CD4-positive, alpha-beta T cell (primary cell): ENCODE data around the gene ADRA2B. TPM values are rescaled to one million over a fixed set of nuclear protein-coding genes. Genes with fewer than 3 reads are reported as not detected.

Source experiments
- ATAC-seq: fragments of 200-7000 bp; cut with Tn5 transposase; one replicate; pipeline ENCODE4 v1.10.0; 2022; ENCODE audit warnings: mild to moderate bottlenecking; ENCODE audit not compliant: poor library complexity
- CTCF ChIA-PET: fragments of 350-600 bp; sonication (Branson Sonifier 250); formaldehyde crosslinking; loops from one replicate; lab custom pipeline; 2021; ENCODE audit warnings: antibody characterized with exemption, inconsistent platforms; lab: Charles Lee
- POLR2A ChIA-PET: fragments of 350-600 bp; sonication (Branson Sonifier 250); formaldehyde crosslinking; loops from one replicate; lab custom pipeline; 2021; ENCODE audit warnings: antibody characterized with exemption, inconsistent platforms; lab: Charles Lee
- DNase-seq, 14 experiments: peaks; one replicate each; pipeline ENCODE4 v3.0.0-alpha.2; 2013 to 2020; ENCODE audit warnings: mixed read lengths in 2 of 14
- H3K27ac ChIP-seq, 2 donors: one replicate each; pipeline versions ENCODE4 v1.5.1 to v1.7.0; 2013; ENCODE audit warnings: low read length in 2 of 2, low read depth in 1 of 2, mild to moderate bottlenecking in 1 of 2
- H3K27me3 ChIP-seq, 2 experiments: 1 replicate in 1 of 2; 2 replicates in 1 of 2; pipeline versions ENCODE4 v1.6.1 to v1.7.0; 2013; ENCODE audit warnings: low read length in 2 of 2, control low read depth in 1 of 2, mild to moderate bottlenecking in 1 of 2, moderate library complexity in 1 of 2; ENCODE audit not compliant: insufficient read depth in 2 of 2, control insufficient read depth in 1 of 2
- H3K36me3 ChIP-seq: one replicate; pipeline ENCODE4 v1.6.1; 2013; ENCODE audit warnings: low read length, control low read depth; ENCODE audit not compliant: insufficient read depth
- H3K4me1 ChIP-seq: one replicate; pipeline ENCODE4 v1.6.1; 2013; ENCODE audit warnings: low read length, control low read depth; ENCODE audit not compliant: insufficient read depth
- H3K4me3 ChIP-seq: one replicate; pipeline ENCODE4 v1.5.1; 2013; ENCODE audit warnings: mild to moderate bottlenecking, low read length, moderate library complexity
- H3K9me3 ChIP-seq, 2 experiments: 1 replicate in 1 of 2; 2 replicates in 1 of 2; pipeline versions ENCODE4 v1.6.1 to v1.7.0; 2013; ENCODE audit warnings: low read length in 2 of 2, mild to moderate bottlenecking in 2 of 2, control low read depth in 1 of 2, moderate library complexity in 1 of 2; ENCODE audit not compliant: control insufficient read depth in 1 of 2, insufficient read depth in 1 of 2
- H3K27ac Mint-ChIP-seq: one replicate; pipeline ENCODE4 v1.8.0; 2020; ENCODE audit warnings: mixed read lengths
- H3K27me3 Mint-ChIP-seq: one replicate; pipeline ENCODE4 v1.8.0; 2021; ENCODE audit warnings: mixed read lengths
- H3K36me3 Mint-ChIP-seq: one replicate; pipeline ENCODE4 v1.8.0; 2021; ENCODE audit warnings: low read depth, mixed read lengths
- H3K4me1 Mint-ChIP-seq: one replicate; pipeline ENCODE4 v1.8.0; 2021; ENCODE audit warnings: low read depth, mixed read lengths
- H3K4me3 Mint-ChIP-seq: one replicate; pipeline ENCODE4 v1.8.0; 2020; ENCODE audit warnings: mild to moderate bottlenecking, mixed read lengths
- H3K9me3 Mint-ChIP-seq: one replicate; pipeline ENCODE4 v1.8.0; 2020; ENCODE audit warnings: mixed read lengths
- intact Hi-C, 2 experiments: fragments of 100-400 bp; cut with DNase I in 1 of 2; cut with micrococcal nuclease in 1 of 2; formaldehyde crosslinking; loops; one replicate each; pipeline versions ENCODE4 v1.15.1 to v1.9.0; 2023 to 2025; cut with DNase I, micrococcal nuclease
- total RNA-seq, 174 experiments: library from RNA in 2 of 174; stranded (reverse) in 2 of 174; gene quantifications; one replicate each; pipeline ENCODE4 v1.2.3 and lab custom pipeline; 2021 to 2026
- TF ChIP-seq, protein P1 (sequence below): fragments of 200-600 bp; IDR thresholded peaks from one replicate; pipeline ENCODE4 v1.8.0; 2022; ENCODE audit warnings: antibody characterized with exemption, mild to moderate bottlenecking

Gene ADRA2B
- total RNA-seq, 2 experiments from 2014 or later = 0.52 to 0.84 TPM

DNA sequence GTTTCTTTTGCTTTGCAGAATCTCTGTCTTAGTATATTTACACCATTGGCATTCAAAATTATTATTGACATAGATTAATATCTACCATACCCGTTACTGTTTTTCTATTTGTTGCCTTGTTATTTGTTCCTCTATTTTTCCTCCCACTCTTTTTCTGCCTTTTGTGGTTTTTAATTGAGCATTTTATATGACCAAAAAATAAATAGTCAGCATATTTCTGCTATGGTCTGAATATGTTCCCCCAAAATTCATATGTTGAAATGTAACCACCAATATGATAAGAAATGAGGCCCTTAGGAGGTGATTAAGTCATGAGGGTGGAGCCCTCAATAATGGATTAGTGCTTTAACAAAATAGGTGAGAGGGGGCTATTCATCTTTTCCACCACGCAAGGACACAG, 35.3 kb downstream of the ADRA2B start:
- Mint-ChIP-seq H3K4me1 (no peaks in the 10 kb centered on the region), H3K36me3 (no peaks in the 10 kb centered on the region)

DNA sequence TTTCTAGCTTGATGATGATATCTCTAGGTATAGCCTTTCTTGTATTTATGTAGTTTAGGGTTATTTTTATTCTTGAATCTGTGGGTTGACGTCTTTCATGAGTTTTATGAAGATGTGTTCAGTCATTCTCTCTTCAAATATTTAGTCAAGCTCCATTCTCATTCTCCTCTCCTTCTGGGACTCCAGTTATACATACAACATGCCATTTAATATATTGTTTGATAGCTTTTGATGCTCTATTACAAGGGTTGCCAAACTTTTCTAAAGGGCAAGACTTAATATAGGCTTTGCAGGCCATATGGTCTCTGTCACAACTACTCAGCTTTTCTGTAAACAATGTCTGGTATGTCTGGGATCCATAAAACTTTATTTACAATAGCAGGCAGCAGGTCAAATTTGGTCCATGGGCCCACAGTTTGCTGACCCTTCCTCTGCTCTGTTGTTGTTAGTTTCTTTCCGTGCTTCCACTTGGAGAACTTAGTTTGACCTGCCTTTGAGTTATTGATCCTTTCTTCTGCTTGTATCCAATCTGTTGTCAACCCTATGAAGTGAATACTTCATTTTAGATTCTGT, 41.1 kb downstream of the ADRA2B start:
- ChIA-PET POLR2A (no interaction called here), CTCF (no interaction called here)
- Histone ChIP-seq H3K27me3 (no peaks in the 10 kb centered on the region), H3K27ac (no peak overlapping the region), H3K4me1 (no peaks in the 10 kb centered on the region), H3K4me3 (no peak overlapping the region), H3K9me3 (peaks cover 4 to 8% of the 10 kb centered on the region in 2 experiments), H3K36me3 (no peaks in the 10 kb centered on the region)
- intact Hi-C loops = no loop called here
- no peak for ATAC-seq
- Mint-ChIP-seq H3K27ac (no peak overlapping the region), H3K27me3 (no peaks in the 10 kb centered on the region), H3K4me1 (no peaks in the 10 kb centered on the region), H3K36me3 (no peaks in the 10 kb centered on the region), H3K4me3 (no peak overlapping the region), H3K9me3 (peaks cover 5% of the 10 kb centered on the region)
- DNase-seq = no peak
- TF ChIP-seq, protein P1, sequence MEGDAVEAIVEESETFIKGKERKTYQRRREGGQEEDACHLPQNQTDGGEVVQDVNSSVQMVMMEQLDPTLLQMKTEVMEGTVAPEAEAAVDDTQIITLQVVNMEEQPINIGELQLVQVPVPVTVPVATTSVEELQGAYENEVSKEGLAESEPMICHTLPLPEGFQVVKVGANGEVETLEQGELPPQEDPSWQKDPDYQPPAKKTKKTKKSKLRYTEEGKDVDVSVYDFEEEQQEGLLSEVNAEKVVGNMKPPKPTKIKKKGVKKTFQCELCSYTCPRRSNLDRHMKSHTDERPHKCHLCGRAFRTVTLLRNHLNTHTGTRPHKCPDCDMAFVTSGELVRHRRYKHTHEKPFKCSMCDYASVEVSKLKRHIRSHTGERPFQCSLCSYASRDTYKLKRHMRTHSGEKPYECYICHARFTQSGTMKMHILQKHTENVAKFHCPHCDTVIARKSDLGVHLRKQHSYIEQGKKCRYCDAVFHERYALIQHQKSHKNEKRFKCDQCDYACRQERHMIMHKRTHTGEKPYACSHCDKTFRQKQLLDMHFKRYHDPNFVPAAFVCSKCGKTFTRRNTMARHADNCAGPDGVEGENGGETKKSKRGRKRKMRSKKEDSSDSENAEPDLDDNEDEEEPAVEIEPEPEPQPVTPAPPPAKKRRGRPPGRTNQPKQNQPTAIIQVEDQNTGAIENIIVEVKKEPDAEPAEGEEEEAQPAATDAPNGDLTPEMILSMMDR = no peak

More for the DNA sequence above, 35.3 kb downstream of the ADRA2B start:
- ATAC-seq (no peak), DNase-seq (no peak)
- Mint-ChIP-seq H3K27ac (no peak overlapping the region), H3K4me3 (no peak overlapping the region), H3K27me3 (peaks cover 5% of the 10 kb centered on the region), H3K9me3 (no peaks in the 10 kb centered on the region)
- Histone ChIP-seq H3K4me3 (no peak overlapping the region), H3K9me3 (peaks cover 0 to 11% of the 10 kb centered on the region in 2 experiments), H3K36me3 (no peaks in the 10 kb centered on the region), H3K27ac (no peak overlapping the region), H3K4me1 (no peaks in the 10 kb centered on the region), H3K27me3 (no peaks in the 10 kb centered on the region)
- intact Hi-C loops = no loop called here
- TF ChIP-seq, protein P1 = no peak
- POLR2A ChIA-PET = no interaction called here
- CTCF ChIA-PET = no interaction called here

DNA sequence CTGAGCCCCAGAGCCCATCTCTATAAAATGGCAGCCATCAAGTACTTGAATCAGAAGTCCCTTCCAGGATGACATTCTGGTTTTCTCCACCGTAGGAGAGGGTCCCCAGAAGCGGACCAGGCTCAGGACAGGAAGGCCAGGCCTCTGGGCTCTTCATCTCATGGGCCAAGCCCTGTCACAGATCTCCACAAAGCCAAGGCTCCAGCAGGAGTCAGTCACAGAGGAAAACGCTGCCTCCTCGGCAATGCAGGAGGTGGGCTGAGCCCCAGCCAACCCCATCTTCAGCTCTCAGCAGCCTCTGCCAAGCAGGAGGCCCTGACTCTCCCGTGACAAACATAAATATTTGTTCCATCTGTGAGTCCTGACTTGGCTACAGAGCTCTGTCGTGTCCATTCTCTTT, 42.2 kb downstream of the ADRA2B start:
- Mint-ChIP-seq H3K27ac (no peak overlapping the region), H3K27me3 (no peaks in the 10 kb centered on the region), H3K36me3 (no peaks in the 10 kb centered on the region), H3K4me3 (no peak overlapping the region), H3K4me1 (no peaks in the 10 kb centered on the region), H3K9me3 (peaks cover 5% of the 10 kb centered on the region)
- POLR2A ChIA-PET = no interaction called here
- TF ChIP-seq, protein P1 = no peak
- no peak overlapping the region for H3K27ac ChIP-seq
- intact Hi-C loops = no loop called here
- CTCF ChIA-PET = no interaction called here
- no peak overlapping the region for H3K4me3 ChIP-seq
- H3K27me3 ChIP-seq = no peaks in the 10 kb centered on the region
- no peaks in the 10 kb centered on the region for H3K36me3 ChIP-seq
- DNase-seq = no peak
- H3K9me3 ChIP-seq = peaks cover 4 to 8% of the 10 kb centered on the region in 2 experiments
- ATAC-seq = no peak
- H3K4me1 ChIP-seq = no peaks in the 10 kb centered on the region
